GM18526 (cell line): ENCODE measurements around the gene DDX60.

Source experiments
- POLR2A ChIP-seq: IDR thresholded peaks from 3 replicates; pipeline ENCODE4 v1.6.1; 2011; ENCODE audit not compliant: insufficient read length; ENCODE audit errors: extremely low read depth

The DDX60 gene

GRCh38 chr4:168317621-168318020 lies 931 bp downstream of the DDX60 start:
- TF ChIP-seq POLR2A, result no peak

DNA sequence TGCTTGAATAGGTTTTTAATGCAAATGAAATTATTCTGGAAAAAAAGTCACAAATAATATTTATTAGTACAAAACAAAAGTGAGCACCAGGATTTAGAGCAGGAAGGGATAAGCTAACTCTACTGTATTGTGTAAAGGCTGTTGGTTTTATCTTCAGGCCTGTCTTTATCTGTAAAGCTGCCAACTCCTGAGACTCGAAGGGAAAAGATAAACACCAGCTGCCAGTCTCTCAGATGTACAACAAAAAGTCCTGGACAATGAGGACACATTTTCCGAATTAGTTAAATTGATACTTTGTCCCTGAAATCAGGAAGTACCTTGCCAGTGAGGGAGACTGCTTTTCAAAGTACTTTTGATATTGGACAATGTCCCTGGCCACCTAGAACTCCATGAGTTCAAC lies 8.8 kb downstream of the DDX60 start:
- no peak for TF ChIP-seq POLR2A

GRCh38 chr4:168308912-168309311 lies 9.6 kb downstream of the DDX60 start:
- no peak for TF ChIP-seq POLR2A

DNA sequence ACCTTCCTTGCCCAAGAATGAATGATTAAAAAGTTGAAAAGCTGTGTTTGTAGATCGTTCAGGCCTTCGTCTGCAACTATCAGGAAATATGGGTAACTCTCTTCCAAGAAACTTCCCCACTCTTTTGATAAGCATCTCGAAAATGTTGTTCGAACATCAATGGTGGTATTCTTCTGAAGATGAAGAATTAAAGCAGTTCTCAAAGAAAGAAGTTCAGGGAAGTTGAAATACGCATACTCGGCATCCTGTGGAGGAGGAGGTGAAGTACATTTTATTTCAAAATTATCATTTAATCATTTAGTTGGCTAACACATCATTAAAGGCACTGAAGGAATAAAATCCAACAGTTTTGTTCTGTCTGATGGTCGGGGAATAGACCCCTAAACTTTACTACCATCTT lies 12.1 kb downstream of the DDX60 start:
- TF ChIP-seq POLR2A, result no peak

GRCh38 chr4:168304744-168305459 lies 13.7 kb downstream of the DDX60 start:
- no peak for TF ChIP-seq POLR2A

DNA sequence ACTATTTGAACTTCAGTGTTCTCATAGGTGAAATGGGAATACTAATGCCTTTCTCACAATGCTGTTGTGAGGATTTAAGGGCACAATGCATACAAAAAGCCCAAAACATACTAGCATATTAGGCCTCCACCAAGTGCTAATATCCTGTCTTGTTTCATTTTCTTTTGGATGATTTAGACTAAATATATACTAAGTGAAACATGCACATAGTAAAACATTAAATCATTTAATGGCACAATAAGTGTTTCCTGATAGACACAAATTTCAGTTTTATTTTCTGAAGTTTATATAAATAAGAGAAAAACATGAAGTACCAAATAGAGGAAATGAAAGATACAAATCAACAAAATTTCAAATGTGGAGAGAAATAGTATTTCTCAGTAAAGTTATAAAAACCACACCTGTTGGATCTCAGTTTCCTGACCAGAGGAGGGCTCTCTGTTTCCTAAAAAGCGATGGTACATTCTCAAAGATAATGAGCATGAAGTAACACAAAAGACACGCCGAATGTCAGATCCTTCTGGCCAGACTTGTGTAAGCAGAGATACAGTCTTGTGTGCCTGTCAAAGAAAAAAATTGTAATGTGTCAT lies 25.1 kb downstream of the DDX60 start:
- no peak for TF ChIP-seq POLR2A

DNA sequence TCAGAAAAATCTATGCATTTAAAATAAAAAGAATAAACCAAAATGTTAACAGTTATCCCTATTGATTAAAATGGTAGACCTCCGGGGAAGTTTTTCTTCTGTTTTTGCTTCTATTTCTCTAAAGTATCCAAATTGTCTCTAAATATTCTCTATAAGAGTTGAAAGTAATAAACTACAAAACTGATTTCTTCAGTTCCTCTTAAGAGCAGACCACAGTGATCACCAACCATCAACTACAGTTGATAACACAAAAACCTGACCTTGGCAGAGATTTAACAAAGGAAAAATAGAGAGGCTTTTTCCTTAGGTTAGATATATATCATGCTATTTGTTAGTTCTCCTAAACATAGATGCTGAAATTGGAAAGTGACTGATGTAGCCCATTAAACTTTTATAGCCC lies 27.3 kb downstream of the DDX60 start:
- TF ChIP-seq POLR2A, result no peak

- no peak for TF ChIP-seq POLR2A
Observed at GRCh38 chr4:168279556-168279955, 39.0 kb downstream of the DDX60 start.

GRCh38 chr4:168275836-168276235 lies 42.7 kb downstream of the DDX60 start:
- TF ChIP-seq POLR2A, result no peak

- TF ChIP-seq POLR2A, result no peak
Observed at GRCh38 chr4:168274871-168275270, 43.7 kb downstream of the DDX60 start.

DNA sequence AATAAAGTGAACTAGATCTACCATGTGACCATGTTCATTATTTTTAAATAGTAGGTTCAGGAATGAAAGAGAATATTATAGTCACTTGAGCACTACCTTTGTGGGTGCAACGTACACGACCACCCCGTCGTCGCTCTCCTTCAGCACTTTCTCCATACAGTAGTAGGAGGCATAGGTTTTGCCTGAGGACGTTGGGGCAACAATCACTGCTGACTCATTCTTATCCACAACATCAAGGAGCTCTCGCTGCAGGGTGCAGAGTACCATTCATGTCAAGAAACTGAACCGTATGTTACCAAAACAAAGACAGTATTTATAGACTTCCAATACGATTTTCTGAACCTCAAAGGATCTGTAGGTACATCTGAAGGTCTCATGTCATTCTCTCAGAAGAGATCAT lies 44.7 kb downstream of the DDX60 start:
- no peak for TF ChIP-seq POLR2A

DNA sequence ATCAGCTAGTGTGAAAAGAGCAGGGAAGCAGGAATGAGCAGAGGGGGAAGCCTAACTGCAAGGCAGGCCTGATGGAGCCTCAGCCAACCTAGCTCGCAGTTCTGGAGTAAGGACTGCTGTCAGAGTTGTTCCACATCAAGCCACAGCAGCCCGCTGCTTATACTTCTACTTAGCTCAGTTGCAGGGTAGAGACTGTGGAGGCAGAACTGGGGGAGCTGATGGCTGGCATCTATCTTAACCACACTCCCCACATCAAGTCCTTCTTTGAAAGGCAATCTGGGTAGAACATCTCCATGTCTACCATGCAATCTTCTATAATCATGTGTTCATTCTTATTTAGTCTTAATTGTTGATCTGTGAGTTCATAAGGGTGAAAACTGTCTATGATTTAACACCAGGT lies 46.1 kb downstream of the DDX60 start:
- no peak for TF ChIP-seq POLR2A

DNA sequence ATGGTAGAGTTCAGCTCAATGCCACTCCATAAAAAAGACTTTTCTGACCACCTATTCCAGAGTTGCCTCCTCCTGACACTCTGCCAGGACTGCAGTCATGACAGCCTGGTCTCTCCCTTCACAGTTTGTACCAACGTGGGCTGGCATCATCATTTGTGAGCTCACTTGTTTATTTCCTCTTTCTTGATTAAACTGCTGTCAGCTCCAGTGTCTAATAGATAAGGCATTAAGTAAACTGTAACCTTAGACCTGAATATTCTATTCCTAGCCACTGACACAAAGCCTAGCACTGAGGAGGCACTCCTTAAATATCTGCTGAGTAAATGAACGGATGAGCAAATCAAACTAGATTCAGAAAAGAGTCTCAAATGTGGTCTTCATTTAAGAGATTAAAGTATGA lies 48.7 kb downstream of the DDX60 start:
- no peak for TF ChIP-seq POLR2A

- TF ChIP-seq POLR2A, result no peak
Observed at GRCh38 chr4:168265327-168265726, 53.2 kb downstream of the DDX60 start.

DNA sequence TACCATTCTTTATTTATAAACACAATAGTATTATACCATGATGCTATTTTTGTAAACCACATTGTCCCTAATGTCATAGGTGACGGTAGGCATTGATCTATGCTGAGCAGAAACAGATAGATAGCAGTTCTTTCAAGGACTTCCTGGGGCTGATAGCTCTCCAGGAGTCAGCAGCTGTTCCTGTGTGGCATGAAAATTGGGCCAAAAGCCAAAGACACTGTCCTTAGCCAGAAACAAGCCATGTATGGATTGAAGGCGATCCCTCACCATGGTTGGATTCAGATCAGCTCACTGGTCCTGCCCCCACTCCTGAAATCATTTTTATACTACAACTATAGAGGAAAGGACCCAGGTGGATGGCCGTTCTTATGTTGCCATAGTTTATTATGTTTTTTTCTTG lies 53.6 kb downstream of the DDX60 start:
- no peak for TF ChIP-seq POLR2A

- no peak for TF ChIP-seq POLR2A
Observed at GRCh38 chr4:168263039-168263438, 55.5 kb downstream of the DDX60 start.

DNA sequence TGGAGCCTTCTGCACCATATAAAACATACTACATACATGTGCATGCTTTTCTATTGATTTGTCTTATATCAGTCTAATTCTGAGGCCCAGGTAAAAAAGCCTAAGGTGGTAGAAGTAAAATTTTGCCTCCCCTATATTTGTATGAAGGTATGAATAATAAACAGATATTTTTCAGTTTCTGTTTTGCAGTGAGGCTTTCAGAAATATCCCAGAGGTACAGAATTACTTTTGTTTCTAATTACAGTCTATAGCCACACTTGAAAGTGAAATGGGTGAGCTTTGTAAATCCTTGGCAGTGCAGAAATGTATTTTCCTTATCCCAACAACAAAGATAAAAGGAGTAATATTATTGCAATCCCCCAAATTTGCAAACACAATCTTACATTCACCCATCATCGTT lies 59.5 kb downstream of the DDX60 start:
- TF ChIP-seq POLR2A, result no peak
